Measurements from ENCODE around the gene RNASET2.

DNA sequence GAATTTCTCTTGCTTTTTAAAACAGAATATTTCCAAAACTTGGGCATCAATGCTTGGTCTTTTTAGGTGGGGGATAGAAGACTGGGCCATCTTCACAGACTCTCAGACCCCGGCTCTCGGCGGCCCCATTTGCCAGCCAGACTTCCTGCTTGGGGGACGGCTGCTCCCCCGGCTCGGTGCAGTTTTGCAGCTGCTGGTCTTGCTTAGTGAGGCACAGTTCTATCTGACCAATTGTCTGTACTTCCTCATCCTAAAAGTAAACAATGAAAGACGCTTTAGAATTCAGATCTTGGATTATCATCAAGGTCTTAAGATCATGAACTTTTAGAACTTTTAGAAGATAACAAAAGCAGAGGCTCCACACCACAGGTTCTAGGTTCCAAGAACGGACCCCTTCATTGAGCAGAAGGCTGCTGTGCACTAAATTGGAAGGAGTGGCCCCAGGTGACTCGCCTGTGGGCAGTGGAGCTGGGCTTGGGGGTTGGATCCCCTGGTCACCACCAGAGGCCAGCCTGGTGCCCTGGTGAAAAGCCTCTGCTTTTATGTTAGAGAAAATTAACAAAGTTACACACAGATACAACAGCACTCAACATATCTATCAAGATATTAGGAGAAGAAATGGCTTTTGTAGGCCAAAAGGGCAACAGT lies 26.7 kb downstream of the RNASET2 start:
- no peak for TF ChIP-seq CTCF (IDR thresholded peaks at IDR 0.05; ENCODE audit: insufficient read depth, low read length)
- TF ChIP-seq SPI1 (IDR thresholded peaks at IDR 0.05; ENCODE audit: borderline replicate concordance, low read depth), result no peak
- TF ChIP-seq POLR2AphosphoS5 (IDR thresholded peaks at IDR 0.05; ENCODE audit: low read depth), result no peak

All from HL-60 (cell line).